ENCODE data around the gene ZNF280C.

The ZNF280C gene

DNA sequence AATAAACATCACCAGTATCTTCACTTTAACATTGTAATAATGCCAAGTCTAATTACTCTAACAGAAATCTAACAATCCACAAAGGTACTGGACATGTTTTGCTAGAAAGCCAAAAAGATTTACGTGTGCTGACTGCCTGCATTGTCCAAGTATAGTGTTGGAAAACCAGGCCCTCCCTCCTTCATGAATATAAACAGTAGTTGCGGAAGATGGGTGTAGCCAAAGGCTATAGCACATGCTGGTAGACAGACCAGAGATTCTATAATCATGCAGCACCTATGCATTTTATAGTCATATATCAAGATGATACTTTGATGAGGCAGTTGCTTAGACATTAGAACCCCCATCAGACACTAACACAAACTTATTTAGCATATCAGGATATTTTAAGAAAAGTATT lies 22.6 kb downstream of the ZNF280C start (continued):
- TF ChIP-seq ZNF311 (tag by site-specific recombination; IDR thresholded peaks at IDR 0.05; ENCODE audit: borderline replicate concordance) (no peak), GLIS2 (tag by site-specific recombination; IDR thresholded peaks at IDR 0.05) (no peak), ZNF830 (tag by site-specific recombination; IDR thresholded peaks at IDR 0.05; ENCODE audit: low read depth) (no peak), ZNF521 (tag by site-specific recombination; IDR thresholded peaks at IDR 0.05) (no peak), ZNF654 (tag by site-specific recombination; IDR thresholded peaks at IDR 0.05; ENCODE audit: low read depth) (no peak), ZNF292 (tag by site-specific recombination; IDR thresholded peaks at IDR 0.05; ENCODE audit: borderline replicate concordance, low read depth) (no peak)
- TF ChIP-seq, protein P1, sequence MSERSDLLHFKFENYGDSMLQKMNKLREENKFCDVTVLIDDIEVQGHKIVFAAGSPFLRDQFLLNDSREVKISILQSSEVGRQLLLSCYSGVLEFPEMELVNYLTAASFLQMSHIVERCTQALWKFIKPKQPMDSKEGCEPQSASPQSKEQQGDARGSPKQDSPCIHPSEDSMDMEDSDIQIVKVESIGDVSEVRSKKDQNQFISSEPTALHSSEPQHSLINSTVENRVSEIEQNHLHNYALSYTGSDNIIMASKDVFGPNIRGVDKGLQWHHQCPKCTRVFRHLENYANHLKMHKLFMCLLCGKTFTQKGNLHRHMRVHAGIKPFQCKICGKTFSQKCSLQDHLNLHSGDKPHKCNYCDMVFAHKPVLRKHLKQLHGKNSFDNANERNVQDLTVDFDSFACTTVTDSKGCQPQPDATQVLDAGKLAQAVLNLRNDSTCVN (tag by site-specific recombination; optimal IDR thresholded peaks at IDR 0.05): no peak
- TF ChIP-seq, protein P2, sequence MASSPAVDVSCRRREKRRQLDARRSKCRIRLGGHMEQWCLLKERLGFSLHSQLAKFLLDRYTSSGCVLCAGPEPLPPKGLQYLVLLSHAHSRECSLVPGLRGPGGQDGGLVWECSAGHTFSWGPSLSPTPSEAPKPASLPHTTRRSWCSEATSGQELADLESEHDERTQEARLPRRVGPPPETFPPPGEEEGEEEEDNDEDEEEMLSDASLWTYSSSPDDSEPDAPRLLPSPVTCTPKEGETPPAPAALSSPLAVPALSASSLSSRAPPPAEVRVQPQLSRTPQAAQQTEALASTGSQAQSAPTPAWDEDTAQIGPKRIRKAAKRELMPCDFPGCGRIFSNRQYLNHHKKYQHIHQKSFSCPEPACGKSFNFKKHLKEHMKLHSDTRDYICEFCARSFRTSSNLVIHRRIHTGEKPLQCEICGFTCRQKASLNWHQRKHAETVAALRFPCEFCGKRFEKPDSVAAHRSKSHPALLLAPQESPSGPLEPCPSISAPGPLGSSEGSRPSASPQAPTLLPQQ (tag by site-specific recombination; IDR thresholded peaks at IDR 0.05): no peak

DNA sequence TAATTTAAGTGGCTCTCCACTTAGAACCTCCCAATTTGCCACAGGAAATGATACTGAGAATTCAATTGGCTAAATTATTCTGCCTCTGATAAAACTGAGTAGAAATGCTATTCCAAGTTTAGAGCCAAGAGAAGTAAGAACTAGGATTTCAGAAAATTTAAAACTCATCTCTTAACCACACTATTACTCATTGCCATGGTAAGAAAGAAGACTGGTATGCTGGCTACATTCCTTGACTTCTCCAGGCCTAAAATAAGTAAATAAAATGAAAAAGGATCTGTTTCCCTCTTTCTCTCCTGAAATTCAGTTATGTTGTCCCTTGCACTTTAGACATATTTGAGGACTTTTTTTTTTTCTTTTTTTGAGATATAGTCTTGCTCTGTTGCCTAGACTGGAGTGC lies 23.3 kb downstream of the ZNF280C start:
- ChIA-PET CTCF (no interaction called here), POLR2A (no interaction called here)
- Histone ChIP-seq H3K4me3 (ENCODE audit: low read depth, low read length) (no peak overlapping the region), H3K36me3 (ENCODE audit: control insufficient read depth in 2 of 2, insufficient read depth in 1 of 2, low read length in 2 of 2) (peaks cover 33 to 36% of the 10 kb centered on the region in 2 experiments), H3K27ac (ENCODE audit: extremely low read depth, low read depth, low read length) (no peak overlapping the region), H3K4me1 (ENCODE audit: control insufficient read depth, insufficient read depth, low read length) (no peaks in the 10 kb centered on the region), H3K9me3 (ENCODE audit: control insufficient read depth, insufficient read depth, low read depth, low read length) (no peaks in the 10 kb centered on the region)
- TF ChIP-seq ZNF23 (tag by site-specific recombination; IDR thresholded peaks at IDR 0.05; ENCODE audit: borderline replicate concordance): no peak
- no peak for TF ChIP-seq ZNF658 (tag by site-specific recombination; IDR thresholded peaks at IDR 0.05)
- no peak for TF ChIP-seq ZNF175 (tag by site-specific recombination; IDR thresholded peaks at IDR 0.05)
- TF ChIP-seq GLIS1 (tag by site-specific recombination; IDR thresholded peaks at IDR 0.05): no peak
- no peak for TF ChIP-seq ZNF677 (tag by site-specific recombination; IDR thresholded peaks at IDR 0.05)
- TF ChIP-seq, protein P3, sequence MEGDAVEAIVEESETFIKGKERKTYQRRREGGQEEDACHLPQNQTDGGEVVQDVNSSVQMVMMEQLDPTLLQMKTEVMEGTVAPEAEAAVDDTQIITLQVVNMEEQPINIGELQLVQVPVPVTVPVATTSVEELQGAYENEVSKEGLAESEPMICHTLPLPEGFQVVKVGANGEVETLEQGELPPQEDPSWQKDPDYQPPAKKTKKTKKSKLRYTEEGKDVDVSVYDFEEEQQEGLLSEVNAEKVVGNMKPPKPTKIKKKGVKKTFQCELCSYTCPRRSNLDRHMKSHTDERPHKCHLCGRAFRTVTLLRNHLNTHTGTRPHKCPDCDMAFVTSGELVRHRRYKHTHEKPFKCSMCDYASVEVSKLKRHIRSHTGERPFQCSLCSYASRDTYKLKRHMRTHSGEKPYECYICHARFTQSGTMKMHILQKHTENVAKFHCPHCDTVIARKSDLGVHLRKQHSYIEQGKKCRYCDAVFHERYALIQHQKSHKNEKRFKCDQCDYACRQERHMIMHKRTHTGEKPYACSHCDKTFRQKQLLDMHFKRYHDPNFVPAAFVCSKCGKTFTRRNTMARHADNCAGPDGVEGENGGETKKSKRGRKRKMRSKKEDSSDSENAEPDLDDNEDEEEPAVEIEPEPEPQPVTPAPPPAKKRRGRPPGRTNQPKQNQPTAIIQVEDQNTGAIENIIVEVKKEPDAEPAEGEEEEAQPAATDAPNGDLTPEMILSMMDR (tag by site-specific recombination; IDR thresholded peaks at IDR 0.05): no peak
- no peak for TF ChIP-seq SCRT1 (tag by site-specific recombination; IDR thresholded peaks at IDR 0.05; ENCODE audit: borderline replicate concordance)
- no peak for TF ChIP-seq HOXD13 (CRISPR knock-in tag; IDR thresholded peaks at IDR 0.05; ENCODE audit: borderline replicate concordance)
- TF ChIP-seq ZNF223 (tag by site-specific recombination; IDR thresholded peaks at IDR 0.05): no peak
- TF ChIP-seq ZNF341 (tag by site-specific recombination; IDR thresholded peaks at IDR 0.05; ENCODE audit: low read depth): no peak
- TF ChIP-seq, protein P4, sequence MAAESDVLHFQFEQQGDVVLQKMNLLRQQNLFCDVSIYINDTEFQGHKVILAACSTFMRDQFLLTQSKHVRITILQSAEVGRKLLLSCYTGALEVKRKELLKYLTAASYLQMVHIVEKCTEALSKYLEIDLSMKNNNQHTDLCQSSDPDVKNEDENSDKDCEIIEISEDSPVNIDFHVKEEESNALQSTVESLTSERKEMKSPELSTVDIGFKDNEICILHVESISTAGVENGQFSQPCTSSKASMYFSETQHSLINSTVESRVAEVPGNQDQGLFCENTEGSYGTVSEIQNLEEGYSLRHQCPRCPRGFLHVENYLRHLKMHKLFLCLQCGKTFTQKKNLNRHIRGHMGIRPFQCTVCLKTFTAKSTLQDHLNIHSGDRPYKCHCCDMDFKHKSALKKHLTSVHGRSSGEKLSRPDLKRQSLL (tag by site-specific recombination; IDR thresholded peaks at IDR 0.05): no peak
- no peak for TF ChIP-seq ZNF391 (tag by site-specific recombination; IDR thresholded peaks at IDR 0.05; ENCODE audit: borderline replicate concordance, low read depth)
- TF ChIP-seq, protein P5, sequence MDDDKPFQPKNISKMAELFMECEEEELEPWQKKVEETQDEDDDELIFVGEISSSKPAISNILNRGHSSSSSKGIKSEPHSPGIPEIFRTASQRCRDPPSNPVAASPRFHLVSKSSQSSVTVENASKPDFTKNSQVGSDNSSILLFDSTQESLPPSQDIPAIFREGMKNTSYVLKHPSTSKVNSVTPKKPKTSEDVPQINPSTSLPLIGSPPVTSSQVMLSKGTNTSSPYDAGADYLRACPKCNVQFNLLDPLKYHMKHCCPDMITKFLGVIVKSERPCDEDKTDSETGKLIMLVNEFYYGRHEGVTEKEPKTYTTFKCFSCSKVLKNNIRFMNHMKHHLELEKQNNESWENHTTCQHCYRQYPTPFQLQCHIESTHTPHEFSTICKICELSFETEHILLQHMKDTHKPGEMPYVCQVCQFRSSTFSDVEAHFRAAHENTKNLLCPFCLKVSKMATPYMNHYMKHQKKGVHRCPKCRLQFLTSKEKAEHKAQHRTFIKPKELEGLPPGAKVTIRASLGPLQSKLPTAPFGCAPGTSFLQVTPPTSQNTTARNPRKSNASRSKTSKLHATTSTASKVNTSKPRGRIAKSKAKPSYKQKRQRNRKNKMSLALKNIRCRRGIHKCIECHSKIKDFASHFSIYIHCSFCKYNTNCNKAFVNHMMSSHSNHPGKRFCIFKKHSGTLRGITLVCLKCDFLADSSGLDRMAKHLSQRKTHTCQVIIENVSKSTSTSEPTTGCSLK (tag by site-specific recombination; IDR thresholded peaks at IDR 0.05): no peak
- no peak for TF ChIP-seq ZSCAN30 (tag by site-specific recombination; IDR thresholded peaks at IDR 0.05)
- no peak for TF ChIP-seq YY2 (tag by site-specific recombination; IDR thresholded peaks at IDR 0.05)
- TF ChIP-seq ZNF433 (tag by site-specific recombination; IDR thresholded peaks at IDR 0.05; ENCODE audit: low read depth): no peak
- TF ChIP-seq ZNF221 (tag by site-specific recombination; IDR thresholded peaks at IDR 0.05; ENCODE audit: borderline replicate concordance): no peak
- TF ChIP-seq OSR2 (tag by site-specific recombination; IDR thresholded peaks at IDR 0.05): no peak

Data from HEK293 (cell line).